Cortex of kidney (tissue), 1 donor: ENCODE measurements around the gene IQCE.

Source experiments
- DNase-seq: peaks from one replicate; lab custom pipeline; 2025; lab: John Stamatoyannopoulos, UW

IQCE gene, protein sequence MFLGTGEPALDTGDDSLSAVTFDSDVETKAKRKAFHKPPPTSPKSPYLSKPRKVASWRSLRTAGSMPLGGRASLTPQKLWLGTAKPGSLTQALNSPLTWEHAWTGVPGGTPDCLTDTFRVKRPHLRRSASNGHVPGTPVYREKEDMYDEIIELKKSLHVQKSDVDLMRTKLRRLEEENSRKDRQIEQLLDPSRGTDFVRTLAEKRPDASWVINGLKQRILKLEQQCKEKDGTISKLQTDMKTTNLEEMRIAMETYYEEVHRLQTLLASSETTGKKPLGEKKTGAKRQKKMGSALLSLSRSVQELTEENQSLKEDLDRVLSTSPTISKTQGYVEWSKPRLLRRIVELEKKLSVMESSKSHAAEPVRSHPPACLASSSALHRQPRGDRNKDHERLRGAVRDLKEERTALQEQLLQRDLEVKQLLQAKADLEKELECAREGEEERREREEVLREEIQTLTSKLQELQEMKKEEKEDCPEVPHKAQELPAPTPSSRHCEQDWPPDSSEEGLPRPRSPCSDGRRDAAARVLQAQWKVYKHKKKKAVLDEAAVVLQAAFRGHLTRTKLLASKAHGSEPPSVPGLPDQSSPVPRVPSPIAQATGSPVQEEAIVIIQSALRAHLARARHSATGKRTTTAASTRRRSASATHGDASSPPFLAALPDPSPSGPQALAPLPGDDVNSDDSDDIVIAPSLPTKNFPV

DNA sequence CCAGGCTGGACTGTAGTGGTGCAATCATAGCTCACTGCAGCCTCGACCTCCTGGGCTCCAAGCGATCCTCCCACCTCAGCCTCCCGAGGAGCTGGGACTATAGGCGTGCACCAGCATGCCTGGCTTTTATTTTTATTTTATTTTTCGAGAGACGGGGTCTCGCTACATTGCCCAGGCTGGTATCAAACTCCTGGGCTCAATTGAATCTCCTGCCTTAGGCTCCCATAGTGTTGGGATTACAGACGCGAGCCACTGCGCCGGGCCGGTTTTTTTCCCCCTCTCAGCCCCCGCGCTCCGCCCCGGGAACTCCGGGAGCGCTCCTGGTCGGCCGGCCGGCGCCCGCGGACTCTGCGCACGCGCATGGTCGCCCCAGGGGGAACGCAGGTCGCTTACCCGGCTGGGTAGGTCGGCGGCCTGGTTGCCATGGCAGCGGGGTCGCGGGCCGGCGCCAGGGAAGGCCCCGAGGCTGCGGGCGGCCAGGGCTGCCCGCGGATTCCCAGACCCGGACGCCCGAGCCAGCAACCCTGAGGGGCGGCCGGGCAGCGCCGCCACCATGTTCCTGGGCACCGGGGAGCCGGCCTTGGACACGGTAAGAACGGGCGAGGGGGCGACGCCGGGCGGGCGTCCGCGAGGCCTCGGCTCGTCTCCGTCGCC lies at the start of gene IQCE:
IQCE (plus strand) TSS at position 351 of the 654 bp plus-strand sequence; CDS start at position 554, 203 bp downstream.
- peak; percentile 61 for DNase-seq

DNA sequence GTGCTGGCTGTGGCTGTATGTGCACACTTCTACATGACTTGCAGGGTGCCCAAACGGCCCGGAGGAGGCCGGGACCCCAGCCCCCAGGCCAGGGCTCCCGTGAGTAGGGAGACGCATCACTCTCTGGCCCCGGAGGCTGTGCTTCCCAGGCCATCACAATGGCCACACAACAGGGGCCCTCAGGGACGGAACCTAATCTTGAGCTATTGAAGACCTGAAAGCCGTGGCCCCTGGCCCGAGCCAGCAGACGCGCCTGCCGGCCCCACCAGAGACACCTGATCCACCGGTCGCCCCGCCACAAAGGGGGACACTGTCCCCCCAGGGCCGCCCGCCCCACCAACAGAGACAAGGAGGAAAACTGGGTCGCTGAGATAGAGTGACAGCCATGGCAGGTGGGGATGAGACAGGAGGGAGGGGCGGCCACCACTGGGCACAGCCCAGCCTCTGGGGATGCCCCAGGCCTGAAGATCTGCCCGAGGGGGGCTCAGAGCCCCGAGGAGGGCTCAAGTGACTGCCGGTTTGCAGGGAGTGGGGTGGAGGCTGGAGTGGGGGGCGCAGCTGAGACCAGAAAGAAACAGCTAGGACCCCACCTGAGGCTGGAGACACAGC lies 49.4 kb upstream of the IQCE start:
- no peak for DNase-seq

DNA sequence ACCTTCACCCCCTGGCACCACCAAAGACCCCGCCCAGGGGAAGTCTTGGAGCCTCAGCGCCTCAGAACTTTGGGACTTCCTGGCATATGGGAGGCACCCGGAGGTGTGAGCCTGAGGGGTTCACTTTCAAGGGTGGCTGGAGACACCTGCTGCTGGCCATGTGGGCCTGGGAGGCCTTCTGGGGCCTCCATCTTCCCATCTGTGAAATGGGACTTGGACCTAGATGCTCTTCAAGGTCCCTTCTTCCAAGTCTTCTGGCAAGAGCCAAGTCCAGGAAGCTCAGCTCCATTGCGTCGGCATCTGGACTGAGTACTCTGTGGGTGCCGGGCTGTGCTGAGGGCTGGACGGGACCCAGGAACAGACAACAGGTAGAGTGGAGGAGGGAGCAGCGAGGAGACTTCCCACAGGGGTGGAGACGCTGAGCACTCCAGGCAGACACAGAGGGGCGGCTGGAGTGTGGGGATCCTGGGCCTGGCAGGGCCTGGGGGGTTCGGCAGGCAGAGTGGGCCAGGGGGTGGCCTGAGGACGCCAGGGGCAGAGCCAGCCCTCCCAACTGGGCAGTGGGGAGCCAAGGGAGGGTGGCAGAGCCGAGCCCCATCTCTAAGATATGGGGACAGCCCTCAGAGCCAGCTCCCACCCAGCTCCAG lies 48.5 kb upstream of the IQCE start:
- DNase-seq = no peak

DNA sequence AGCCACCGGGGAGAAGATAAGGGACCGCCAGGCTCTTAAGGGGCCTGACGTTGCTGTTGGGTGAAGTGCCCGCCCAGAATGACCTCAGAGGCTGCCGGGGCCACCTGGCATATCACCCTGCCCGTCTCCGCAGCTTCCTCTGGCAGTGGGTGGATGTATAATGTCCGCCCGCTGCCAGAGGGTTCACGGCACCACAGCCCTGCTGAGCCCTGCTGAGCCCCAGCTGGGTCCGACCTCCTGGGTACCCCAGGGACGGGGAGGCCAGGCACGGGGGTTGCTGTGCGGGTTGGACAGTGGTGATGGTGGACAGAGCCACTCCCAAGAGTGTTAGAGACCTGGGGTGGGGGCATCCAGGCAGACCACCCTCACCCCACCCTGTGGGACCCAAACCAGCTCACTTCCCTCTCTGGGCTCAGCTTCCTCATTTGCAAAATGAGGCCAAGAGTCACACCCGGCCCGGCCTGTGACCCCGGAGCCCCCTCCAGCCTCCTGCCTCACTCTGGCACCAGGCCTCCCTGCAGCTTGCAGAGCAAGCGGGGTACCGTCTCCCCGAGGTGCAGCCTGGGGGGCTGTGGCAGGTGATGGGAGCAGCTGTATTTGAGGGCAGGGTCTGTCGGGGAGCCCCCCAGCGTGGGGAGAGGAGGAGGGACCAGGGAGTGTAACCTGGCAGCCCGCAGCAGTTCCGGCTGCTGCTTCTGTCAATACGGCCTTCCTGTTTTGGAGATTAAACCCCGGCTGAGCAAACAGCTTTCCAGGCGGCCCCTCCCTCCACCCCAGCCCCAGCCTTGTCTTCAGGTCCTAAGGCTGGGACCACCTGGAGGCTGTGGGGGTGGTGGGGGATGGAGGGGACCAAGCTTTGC lies 47.6 kb upstream of the IQCE start:
- no peak for DNase-seq

DNA sequence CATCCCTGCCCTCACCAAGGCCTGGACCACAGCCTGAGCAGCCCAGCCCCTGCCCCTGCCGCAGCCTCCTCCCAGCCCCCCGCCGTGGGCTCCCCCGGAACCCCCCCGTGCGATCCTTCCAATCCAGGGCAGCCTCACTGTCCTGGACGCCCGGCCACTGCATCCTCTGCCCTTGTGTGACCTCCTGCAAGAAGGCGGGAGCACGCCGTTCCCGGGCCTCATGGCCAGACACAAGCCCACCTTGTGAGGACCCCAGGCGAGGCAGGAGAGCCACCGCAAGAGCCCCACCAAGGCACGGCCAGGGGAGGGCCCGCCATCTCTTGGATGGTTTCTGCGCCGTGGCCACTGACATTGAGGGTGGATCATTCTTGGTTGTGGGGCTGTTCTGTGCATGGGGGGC lies 47.0 kb upstream of the IQCE start:
- DNase-seq = no peak

DNA sequence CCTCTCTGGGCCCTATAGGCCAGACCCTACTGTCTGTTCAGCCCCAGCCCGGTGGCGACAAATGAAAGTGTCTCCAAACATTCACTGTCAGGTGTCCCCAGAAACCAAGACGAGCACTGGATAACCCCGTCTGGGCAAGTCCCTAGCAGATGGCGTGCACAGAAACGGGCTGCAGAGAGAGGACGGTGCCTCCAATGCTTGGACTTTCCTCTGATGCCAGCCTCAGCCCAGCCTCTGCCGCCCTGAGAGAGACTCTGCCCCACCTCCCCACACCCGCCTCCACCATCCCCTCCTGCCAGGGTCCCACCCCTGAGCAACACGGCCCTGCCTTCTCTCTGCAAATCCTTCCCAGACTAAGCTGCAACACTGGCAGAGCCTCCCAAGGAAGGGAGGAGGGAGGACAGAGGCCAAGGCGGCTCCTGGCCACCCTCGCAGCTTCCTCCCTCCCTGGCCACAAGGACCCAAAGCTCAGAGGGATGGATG lies 46.6 kb upstream of the IQCE start:
- DNase-seq = no peak

DNA sequence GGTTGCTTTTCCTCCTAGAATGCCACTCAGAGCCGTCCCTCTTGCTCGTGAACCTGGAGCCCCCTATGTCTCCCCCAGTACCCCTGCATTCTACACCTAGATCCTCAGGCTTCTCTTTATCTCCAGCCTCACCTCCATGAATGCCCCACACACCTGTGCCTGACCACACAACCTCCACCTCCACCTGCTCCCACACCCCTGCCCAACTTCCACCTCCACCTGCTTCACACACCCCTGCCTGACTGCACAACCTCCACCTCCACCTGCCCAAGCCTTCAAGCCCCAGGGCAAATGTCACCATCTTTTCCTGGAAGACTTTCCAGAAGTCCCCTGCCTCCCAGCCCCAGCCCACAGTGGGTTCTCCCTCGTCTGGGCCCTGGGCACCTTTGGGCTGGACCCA lies 46.1 kb upstream of the IQCE start:
- DNase-seq = no peak

DNA sequence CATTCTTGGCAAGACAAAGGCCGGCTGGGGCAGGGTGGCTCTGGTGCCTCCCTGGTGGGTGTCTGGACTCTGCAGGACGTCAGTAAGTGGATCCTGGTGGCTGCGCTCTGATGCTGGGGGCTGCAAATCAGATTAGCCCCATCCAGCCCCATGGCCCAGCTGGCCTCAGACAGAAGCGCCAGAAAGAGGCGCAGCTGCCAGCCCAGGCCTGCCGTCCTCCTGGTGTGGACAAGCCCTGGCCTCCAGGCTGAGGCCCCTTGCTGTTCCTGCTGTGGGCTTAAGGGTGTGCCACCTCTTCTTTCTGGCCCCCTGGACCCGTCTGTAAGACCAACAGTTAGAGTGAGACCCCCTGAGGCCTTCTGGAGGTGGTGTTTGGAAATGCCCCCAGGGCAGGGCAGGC lies 45.1 kb upstream of the IQCE start:
- DNase-seq = no peak

DNA sequence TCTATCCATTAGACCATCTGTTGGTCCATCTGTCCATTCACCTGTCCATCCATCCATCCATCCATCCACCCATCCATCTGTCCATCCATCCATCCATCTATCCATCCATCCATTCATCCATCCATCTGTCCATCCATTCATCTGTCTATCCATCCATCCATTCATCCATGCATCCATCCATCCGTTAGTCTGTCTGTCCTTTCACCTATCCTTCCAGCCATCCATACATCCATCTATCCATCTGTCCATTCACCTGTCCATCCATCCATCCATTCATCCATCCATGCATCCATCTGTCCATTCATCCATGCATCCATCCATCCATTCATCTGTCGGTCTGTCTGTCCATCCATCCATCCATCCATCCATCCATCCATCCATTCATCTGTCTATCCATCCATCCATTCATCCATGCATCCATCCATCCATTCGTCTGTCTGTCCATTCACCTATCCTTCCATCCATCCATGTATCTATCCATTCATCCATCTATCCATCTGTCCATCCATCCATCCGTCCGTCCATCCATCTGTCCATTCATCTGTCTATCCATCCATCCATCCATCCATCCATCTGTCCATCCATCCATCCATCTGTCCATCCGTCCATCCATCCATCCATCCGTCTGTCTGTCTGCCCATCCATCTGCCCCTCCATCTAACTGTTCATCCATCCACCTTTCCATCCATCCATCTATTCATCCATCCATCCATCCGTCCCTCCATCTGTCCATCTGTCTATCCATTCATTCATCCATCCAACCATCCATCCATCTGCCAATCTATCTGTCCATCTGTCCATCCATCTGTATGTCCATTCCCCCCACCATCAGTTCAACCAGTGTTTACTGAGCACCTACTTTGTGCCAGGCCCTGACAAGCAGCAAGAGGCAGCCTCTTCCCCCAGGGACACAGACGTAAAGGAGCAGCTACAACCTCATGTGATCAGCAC lies 44.0 kb upstream of the IQCE start:
- DNase-seq = no peak

DNA sequence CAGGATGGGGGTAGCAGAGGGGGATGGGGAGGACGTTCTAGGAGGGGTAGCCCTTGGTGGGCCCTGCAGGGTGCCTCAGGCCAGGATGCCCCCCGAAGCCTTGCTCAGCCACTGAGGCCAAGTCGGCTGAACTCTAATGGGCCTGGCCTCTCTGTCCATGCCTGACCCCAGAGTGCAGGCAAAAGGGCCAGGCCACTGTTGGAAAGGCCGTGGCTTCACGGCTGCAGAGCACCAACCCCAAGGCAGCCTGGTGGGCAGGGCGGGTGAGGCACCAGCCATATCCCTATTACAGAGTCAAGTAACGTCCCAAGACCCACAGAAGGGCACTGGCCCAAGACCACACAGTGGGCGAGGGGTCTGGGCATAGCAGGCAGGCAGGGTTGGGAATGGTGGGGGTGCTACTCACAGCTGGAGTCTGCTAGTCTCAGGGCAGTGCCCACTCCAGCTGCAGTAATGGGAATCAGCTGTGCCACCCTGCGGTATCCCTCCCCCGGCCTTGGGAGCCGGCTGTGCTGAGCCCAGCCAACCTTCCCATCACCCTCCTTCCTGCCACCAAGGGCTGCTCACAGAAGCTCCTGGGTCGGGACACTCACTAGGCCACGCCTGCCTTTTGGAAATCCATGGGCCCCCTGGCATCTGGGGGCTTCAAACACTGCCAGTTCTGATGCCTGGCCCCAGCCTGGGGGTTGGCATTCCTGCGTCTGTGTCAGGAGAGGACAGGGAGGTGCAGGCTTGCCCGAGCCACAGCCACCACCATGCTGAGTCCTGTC lies 43.2 kb upstream of the IQCE start:
- no peak for DNase-seq

DNA sequence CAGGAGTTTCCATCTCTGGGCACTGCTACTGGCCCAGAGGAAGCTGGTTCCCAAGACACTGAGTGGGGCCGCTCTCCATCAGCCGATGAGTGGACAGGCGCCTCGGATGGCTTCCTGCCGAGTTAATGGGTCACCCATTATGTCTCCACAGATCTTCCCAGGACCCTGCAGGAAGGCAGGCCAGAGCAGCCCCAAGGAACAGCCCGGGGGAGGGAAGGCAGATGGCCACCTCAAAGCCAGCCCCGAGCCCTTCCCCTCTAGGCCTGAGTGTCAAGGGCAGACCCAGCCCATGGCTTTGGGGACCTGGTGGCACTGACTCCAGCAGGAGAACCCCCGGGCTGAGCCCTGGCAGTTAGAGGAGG lies 42.6 kb upstream of the IQCE start:
- DNase-seq = no peak

DNA sequence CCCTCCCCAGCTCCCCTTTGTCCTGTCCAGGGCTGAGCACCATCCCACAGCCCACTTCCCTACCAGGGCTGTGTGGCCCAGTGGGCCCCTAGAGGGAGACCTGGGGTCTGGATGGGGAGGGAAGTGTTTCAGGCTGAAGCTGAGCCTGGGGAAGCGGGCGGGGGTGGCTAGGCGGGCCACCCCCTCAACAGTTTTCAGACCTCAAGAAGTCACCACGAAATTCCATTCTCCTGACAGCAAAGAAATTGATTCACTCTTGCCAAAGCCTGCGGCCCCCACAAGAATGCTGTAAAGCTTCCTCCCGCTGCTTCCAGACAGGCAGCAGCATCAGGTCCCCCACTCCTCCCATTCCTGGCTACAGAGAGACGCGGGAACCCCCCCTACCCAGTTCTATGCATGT lies 41.8 kb upstream of the IQCE start:
- no peak for DNase-seq

DNA sequence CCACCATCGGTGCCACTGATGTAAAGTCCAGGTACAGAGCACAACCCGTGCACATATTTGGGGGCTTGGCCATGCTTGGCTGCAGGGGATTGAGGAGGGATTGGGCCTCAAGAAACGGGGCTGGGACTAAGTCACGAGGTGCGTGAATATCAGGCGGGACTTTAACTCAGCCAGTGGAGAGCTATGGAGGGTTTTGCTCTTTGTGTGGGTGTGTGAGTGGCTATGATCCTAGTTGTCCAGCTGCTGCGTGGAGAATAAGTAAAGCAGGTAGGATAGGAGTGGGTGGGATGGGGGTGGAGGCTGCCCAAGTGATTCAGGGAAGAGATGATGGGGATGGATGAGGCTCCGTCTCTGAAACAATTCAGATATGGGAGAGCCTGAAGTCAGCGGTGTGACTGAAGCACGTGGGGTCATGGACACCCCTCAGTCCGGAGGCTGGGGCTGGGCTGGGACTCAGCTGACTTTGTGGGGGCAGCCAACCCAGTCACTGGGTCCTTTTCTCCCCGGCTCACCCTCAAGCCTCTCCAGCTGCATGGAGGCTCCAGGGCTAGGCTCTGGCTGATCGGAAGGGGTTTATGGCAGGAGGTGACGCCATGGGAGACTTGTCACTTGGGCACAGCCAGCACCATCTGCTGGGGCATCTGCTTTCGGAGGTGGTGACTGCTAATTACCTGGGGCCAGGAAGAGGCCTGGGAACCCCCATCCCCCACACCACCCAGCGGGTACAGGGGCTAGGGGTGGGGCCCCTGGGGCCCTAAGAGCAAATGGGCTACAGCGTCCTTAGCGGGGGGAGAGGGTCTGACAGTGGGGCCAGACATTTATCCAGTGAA lies 40.9 kb upstream of the IQCE start:
- no peak for DNase-seq

DNA sequence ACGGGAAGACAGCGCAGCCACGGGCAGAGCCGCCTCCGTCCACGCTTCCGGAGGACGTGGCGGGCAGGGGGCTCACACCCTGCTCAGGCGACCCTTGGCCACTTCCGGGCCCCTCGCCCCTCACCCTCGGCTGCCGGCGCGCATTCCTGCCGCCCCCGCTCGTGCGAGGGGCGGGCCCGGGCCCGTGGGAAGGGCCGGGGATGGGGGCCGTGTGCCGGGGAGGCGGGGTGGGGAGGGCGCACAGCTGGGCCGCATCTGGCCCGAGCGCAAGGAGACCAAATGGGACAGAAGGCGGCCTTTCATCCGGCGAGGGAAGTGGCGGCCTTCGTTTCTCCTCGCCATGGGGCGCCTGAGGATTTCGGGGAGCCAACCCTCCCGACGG lies 40.1 kb upstream of the IQCE start:
- no peak for DNase-seq

DNA sequence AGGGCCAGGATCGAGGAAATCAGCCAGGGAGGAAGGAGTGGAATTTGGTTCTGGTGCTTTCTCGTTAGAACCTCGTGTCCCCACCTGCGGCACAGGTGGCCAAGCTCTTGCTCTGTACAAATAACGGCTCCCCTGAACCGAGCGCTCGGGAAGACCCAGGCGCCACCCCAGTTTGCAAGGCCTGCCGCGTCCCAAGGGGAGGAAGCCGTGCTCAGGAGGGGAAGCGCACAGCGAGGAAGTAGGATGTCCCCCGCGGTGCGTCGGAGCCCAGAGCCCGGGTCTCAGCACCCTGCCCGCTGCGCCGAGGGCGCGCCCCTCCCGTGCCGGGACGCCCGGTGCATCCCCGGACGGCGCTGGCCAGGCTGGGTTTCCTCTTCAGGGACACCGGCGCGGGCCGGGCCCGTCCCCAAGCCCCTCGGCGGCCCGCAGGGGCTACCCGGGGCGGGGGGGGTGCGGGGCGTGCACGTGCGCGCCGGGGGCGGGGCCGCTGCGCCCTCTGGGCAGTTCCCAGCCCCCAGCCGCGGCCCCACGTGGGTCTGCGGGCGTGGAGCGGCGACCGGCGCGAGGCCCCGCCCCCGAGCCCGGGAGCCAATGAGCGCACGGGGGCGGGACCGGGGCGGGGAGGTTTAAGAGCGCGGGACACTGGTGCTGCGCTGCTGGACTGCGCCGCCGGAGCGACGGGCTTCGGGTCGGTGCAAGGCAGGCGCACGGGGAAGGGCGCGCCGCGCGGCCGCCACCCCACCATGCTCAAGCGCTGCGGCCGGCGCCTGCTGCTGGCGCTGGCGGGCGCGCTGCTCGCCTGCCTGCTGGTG lies 39.5 kb upstream of the IQCE start, which contains the start of gene LFNG:
LFNG (plus strand) TSS at position 656 of the 812 bp plus-strand sequence; CDS start at position 744, 88 bp downstream.
- no peak for DNase-seq

DNA sequence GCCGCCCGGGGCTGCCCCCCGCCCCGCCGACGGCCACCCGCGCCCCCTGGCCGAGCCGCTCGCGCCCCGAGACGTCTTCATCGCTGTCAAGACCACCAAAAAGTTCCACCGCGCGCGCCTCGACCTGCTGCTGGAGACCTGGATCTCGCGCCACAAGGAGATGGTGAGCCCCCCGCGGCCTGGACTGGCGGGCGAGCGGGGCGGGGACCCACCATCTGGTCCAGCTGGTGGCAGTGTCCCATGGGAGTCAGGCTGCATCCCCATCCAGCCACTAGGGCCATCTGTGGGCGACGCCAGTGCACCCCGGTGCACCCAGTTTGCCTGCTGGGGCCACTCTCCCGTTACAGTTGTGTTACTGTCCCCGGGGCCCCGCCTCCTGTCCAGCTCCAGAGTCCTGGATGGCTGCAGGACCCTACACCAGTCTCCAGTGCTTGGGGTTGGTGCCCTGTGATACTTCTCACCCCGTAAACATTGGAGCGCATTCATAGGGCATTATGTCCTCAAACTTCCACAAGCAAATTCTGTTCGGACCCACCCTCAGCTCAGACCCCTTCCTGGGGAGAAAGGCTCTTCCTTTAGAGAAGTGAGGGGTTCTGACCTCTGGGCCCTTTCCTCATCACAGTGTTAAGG lies 38.5 kb upstream of the IQCE start:
- DNase-seq = no peak
